ENCODE measurements around the gene DIP2A.

Gene DIP2A

GRCh38 chr21:46607636-46608035, 148.9 kb downstream of the DIP2A start:
- Histone ChIP-seq H3K27ac (ENCODE audit: low read depth, low read length) (no peak overlapping the region), H3K4me1 (ENCODE audit: control insufficient read depth in 5 of 5, insufficient read depth in 5 of 5, low read length in 5 of 5) (peaks cover 0 to 27% (median 24%) of the 10 kb centered on the region in 5 donors), H3K27me3 (ENCODE audit: control insufficient read depth in 5 of 5, insufficient read depth in 4 of 5, low read length in 5 of 5) (no peaks in the 10 kb centered on the region), H3K4me3 (ENCODE audit: low read depth in 1 of 5, low read length in 5 of 5) (no peak overlapping the region), H3K9me3 (ENCODE audit: control insufficient read depth in 5 of 5, low read length in 5 of 5) (peaks cover 5 to 11% (median 6%) of the 10 kb centered on the region in 5 donors), H3K9ac (ENCODE audit: low read length in 5 of 5) (no peak overlapping the region), H3K36me3 (ENCODE audit: control insufficient read depth in 5 of 5, insufficient read depth in 5 of 5, low read length in 5 of 5) (no peaks in the 10 kb centered on the region)

GRCh38 chr21:46608672-46609111, 150.0 kb downstream of the DIP2A start:
- no peak overlapping the region for H3K9ac ChIP-seq (ENCODE audit: low read length in 5 of 5)
- H3K4me1 ChIP-seq (ENCODE audit: control insufficient read depth in 5 of 5, insufficient read depth in 5 of 5, low read length in 5 of 5): peaks cover 0 to 25% (median 23%) of the 10 kb centered on the region in 5 donors
- H3K4me3 ChIP-seq (ENCODE audit: low read depth in 1 of 5, low read length in 5 of 5): no peak overlapping the region
- H3K27me3 ChIP-seq (ENCODE audit: control insufficient read depth in 5 of 5, insufficient read depth in 4 of 5, low read length in 5 of 5): no peaks in the 10 kb centered on the region
- no peaks in the 10 kb centered on the region for H3K36me3 ChIP-seq (ENCODE audit: control insufficient read depth in 5 of 5, insufficient read depth in 5 of 5, low read length in 5 of 5)
- H3K27ac ChIP-seq (ENCODE audit: low read depth, low read length): no peak overlapping the region
- H3K9me3 ChIP-seq (ENCODE audit: control insufficient read depth in 5 of 5, low read length in 5 of 5): peaks cover 5 to 11% (median 6%) of the 10 kb centered on the region in 5 donors

- peaks cover 5 to 11% (median 6%) of the 10 kb centered on the region in 5 donors for H3K9me3 ChIP-seq (ENCODE audit: control insufficient read depth in 5 of 5, low read length in 5 of 5)
- no peak overlapping the region for H3K27ac ChIP-seq (ENCODE audit: low read depth, low read length)
- no peaks in the 10 kb centered on the region for H3K36me3 ChIP-seq (ENCODE audit: control insufficient read depth in 5 of 5, insufficient read depth in 5 of 5, low read length in 5 of 5)
- no peak overlapping the region for H3K4me3 ChIP-seq (ENCODE audit: low read depth in 1 of 5, low read length in 5 of 5)
- H3K4me1 ChIP-seq (ENCODE audit: control insufficient read depth in 5 of 5, insufficient read depth in 5 of 5, low read length in 5 of 5): peaks cover 0 to 15% (median 9%) of the 10 kb centered on the region in 5 donors
- H3K27me3 ChIP-seq (ENCODE audit: control insufficient read depth in 5 of 5, insufficient read depth in 4 of 5, low read length in 5 of 5): no peaks in the 10 kb centered on the region
- H3K9ac ChIP-seq (ENCODE audit: low read length in 5 of 5): no peak overlapping the region
Observed at GRCh38 chr21:46610018-46610701, 151.5 kb downstream of the DIP2A start.

- Histone ChIP-seq H3K4me1 (ENCODE audit: control insufficient read depth in 5 of 5, insufficient read depth in 5 of 5, low read length in 5 of 5) (no peaks in the 10 kb centered on the region), H3K27ac (ENCODE audit: low read depth, low read length) (no peak overlapping the region), H3K9ac (ENCODE audit: low read length in 5 of 5) (no peak overlapping the region), H3K4me3 (ENCODE audit: low read depth in 1 of 5, low read length in 5 of 5) (no peak overlapping the region), H3K9me3 (ENCODE audit: control insufficient read depth in 5 of 5, low read length in 5 of 5) (peaks cover 5 to 11% (median 6%) of the 10 kb centered on the region in 5 donors), H3K36me3 (ENCODE audit: control insufficient read depth in 5 of 5, insufficient read depth in 5 of 5, low read length in 5 of 5) (no peaks in the 10 kb centered on the region), H3K27me3 (ENCODE audit: control insufficient read depth in 5 of 5, insufficient read depth in 4 of 5, low read length in 5 of 5) (no peaks in the 10 kb centered on the region)
Observed at GRCh38 chr21:46613391-46613790, 154.7 kb downstream of the DIP2A start.

- no peak overlapping the region for H3K9ac ChIP-seq (ENCODE audit: low read length in 5 of 5)
- H3K4me1 ChIP-seq (ENCODE audit: control insufficient read depth in 5 of 5, insufficient read depth in 5 of 5, low read length in 5 of 5): peaks cover 0 to 2% (median 0%) of the 10 kb centered on the region in 5 donors
- H3K36me3 ChIP-seq (ENCODE audit: control insufficient read depth in 5 of 5, insufficient read depth in 5 of 5, low read length in 5 of 5): no peaks in the 10 kb centered on the region
- no peak overlapping the region for H3K27ac ChIP-seq (ENCODE audit: low read depth, low read length)
- no peaks in the 10 kb centered on the region for H3K9me3 ChIP-seq (ENCODE audit: control insufficient read depth in 5 of 5, low read length in 5 of 5)
- no peak overlapping the region for H3K4me3 ChIP-seq (ENCODE audit: low read depth in 1 of 5, low read length in 5 of 5)
- peaks cover 0 to 8% (median 0%) of the 10 kb centered on the region in 5 donors for H3K27me3 ChIP-seq (ENCODE audit: control insufficient read depth in 5 of 5, insufficient read depth in 4 of 5, low read length in 5 of 5)
Observed at GRCh38 chr21:46616050-46616449, 157.4 kb downstream of the DIP2A start.

GRCh38 chr21:46616656-46617055, 158.0 kb downstream of the DIP2A start:
- Histone ChIP-seq H3K27me3 (ENCODE audit: control insufficient read depth in 5 of 5, insufficient read depth in 4 of 5, low read length in 5 of 5) (peaks cover 0 to 9% (median 0%) of the 10 kb centered on the region in 5 donors), H3K4me1 (ENCODE audit: control insufficient read depth in 5 of 5, insufficient read depth in 5 of 5, low read length in 5 of 5) (peaks cover 0 to 7% (median 3%) of the 10 kb centered on the region in 5 donors), H3K36me3 (ENCODE audit: control insufficient read depth in 5 of 5, insufficient read depth in 5 of 5, low read length in 5 of 5) (no peaks in the 10 kb centered on the region), H3K9ac (ENCODE audit: low read length in 5 of 5) (no peak overlapping the region), H3K9me3 (ENCODE audit: control insufficient read depth in 5 of 5, low read length in 5 of 5) (no peaks in the 10 kb centered on the region), H3K27ac (ENCODE audit: low read depth, low read length) (no peak overlapping the region), H3K4me3 (ENCODE audit: low read depth in 1 of 5, low read length in 5 of 5) (no peak overlapping the region)

- Histone ChIP-seq H3K27ac (ENCODE audit: low read depth, low read length) (no peak overlapping the region), H3K27me3 (ENCODE audit: control insufficient read depth in 5 of 5, insufficient read depth in 4 of 5, low read length in 5 of 5) (peaks cover 0 to 9% (median 0%) of the 10 kb centered on the region in 5 donors), H3K36me3 (ENCODE audit: control insufficient read depth in 5 of 5, insufficient read depth in 5 of 5, low read length in 5 of 5) (no peaks in the 10 kb centered on the region), H3K9ac (ENCODE audit: low read length in 5 of 5) (no peak overlapping the region), H3K4me3 (ENCODE audit: low read depth in 1 of 5, low read length in 5 of 5) (no peak overlapping the region), H3K4me1 (ENCODE audit: control insufficient read depth in 5 of 5, insufficient read depth in 5 of 5, low read length in 5 of 5) (peaks cover 0 to 9% (median 4%) of the 10 kb centered on the region in 5 donors), H3K9me3 (ENCODE audit: control insufficient read depth in 5 of 5, low read length in 5 of 5) (no peaks in the 10 kb centered on the region)
Observed at GRCh38 chr21:46617267-46618051, 158.8 kb downstream of the DIP2A start.

GRCh38 chr21:46618738-46619379, 160.2 kb downstream of the DIP2A start:
- H3K27ac ChIP-seq (ENCODE audit: low read depth, low read length): no peak overlapping the region
- H3K9me3 ChIP-seq (ENCODE audit: control insufficient read depth in 5 of 5, low read length in 5 of 5): no peaks in the 10 kb centered on the region
- H3K4me1 ChIP-seq (ENCODE audit: control insufficient read depth in 5 of 5, insufficient read depth in 5 of 5, low read length in 5 of 5): peaks cover 0 to 9% (median 4%) of the 10 kb centered on the region in 5 donors
- no peaks in the 10 kb centered on the region for H3K36me3 ChIP-seq (ENCODE audit: control insufficient read depth in 5 of 5, insufficient read depth in 5 of 5, low read length in 5 of 5)
- no peak overlapping the region for H3K9ac ChIP-seq (ENCODE audit: low read length in 5 of 5)
- peaks cover 0 to 9% (median 0%) of the 10 kb centered on the region in 5 donors for H3K27me3 ChIP-seq (ENCODE audit: control insufficient read depth in 5 of 5, insufficient read depth in 4 of 5, low read length in 5 of 5)
- H3K4me3 ChIP-seq (ENCODE audit: low read depth in 1 of 5, low read length in 5 of 5): no peak overlapping the region

Measured in subcutaneous abdominal adipose tissue (tissue), 5 donors.